Astrocyte (in vitro differentiated cells and primary cell): ENCODE results near the gene SELE. TPM values are rescaled to one million over a fixed set of nuclear protein-coding genes. Genes with fewer than 3 reads are reported as not detected.
"Not testable (repeated sequence)": the region's sequence is repeated elsewhere in the genome, so short reads cannot be mapped to it uniquely, and the experiment has no call there.

ENCODE experiments used
- DNase-seq: peaks from one replicate; pipeline ENCODE4 v3.0.0-alpha.2; 2010; ENCODE audit warnings: low read depth
- FAIRE-seq: peaks from 2 replicates; lab custom pipeline; 2011; peaks lifted over from hg19 to GRCh38; lab: Jason Lieb, UNC
- H2AFZ ChIP-seq: 2 replicates; pipeline ENCODE4 v1.6.0; 2012; ENCODE audit warnings: low read depth, low read length, inconsistent platforms
- H3K27ac ChIP-seq: 2 replicates; pipeline ENCODE4 v1.5.1; 2011; ENCODE audit warnings: low read depth, low read length, inconsistent platforms
- H3K27me3 ChIP-seq: 2 replicates; pipeline ENCODE4 v1.6.0; 2011; ENCODE audit warnings: low read length, inconsistent platforms; ENCODE audit not compliant: insufficient read depth
- H3K36me3 ChIP-seq: 2 replicates; pipeline ENCODE4 v1.5.1; 2011; ENCODE audit warnings: low read length, inconsistent platforms; ENCODE audit not compliant: insufficient read depth
- H3K4me1 ChIP-seq: 2 replicates; pipeline ENCODE4 v1.5.1; 2011; ENCODE audit warnings: low read length, inconsistent platforms; ENCODE audit not compliant: insufficient read depth
- H3K4me2 ChIP-seq: 2 replicates; pipeline ENCODE4 v1.6.0; 2012; ENCODE audit warnings: low read length, inconsistent platforms
- H3K4me3 ChIP-seq: 2 replicates; pipeline ENCODE4 v1.5.1; 2011; ENCODE audit warnings: low read depth, mild to moderate bottlenecking, low read length, inconsistent platforms; ENCODE audit not compliant: insufficient read depth
- H3K79me2 ChIP-seq: 2 replicates; pipeline ENCODE4 v1.6.0; 2012; ENCODE audit warnings: mild to moderate bottlenecking, low read length, inconsistent platforms; ENCODE audit not compliant: insufficient read depth
- H3K9ac ChIP-seq: 2 replicates; pipeline ENCODE4 v1.6.0; 2012; ENCODE audit warnings: mild to moderate bottlenecking, low read length, inconsistent platforms
- H3K9me3 ChIP-seq: 2 replicates; pipeline ENCODE4 v1.5.1; 2012; ENCODE audit warnings: low read depth, mild to moderate bottlenecking, low read length, inconsistent platforms; ENCODE audit not compliant: insufficient read depth
- H4K20me1 ChIP-seq: 2 replicates; pipeline ENCODE4 v1.6.0; 2012; ENCODE audit warnings: low read length, inconsistent platforms; ENCODE audit not compliant: insufficient read depth
- H3K27ac Mint-ChIP-seq: one replicate; pipeline ENCODE4 v1.8.0; 2021; ENCODE audit warnings: mild to moderate bottlenecking, mixed read lengths; ENCODE audit not compliant: unreplicated experiment
- H3K27me3 Mint-ChIP-seq: one replicate; pipeline ENCODE4 v1.8.0; 2021; ENCODE audit warnings: low read depth, mixed read lengths; ENCODE audit not compliant: unreplicated experiment
- H3K36me3 Mint-ChIP-seq: one replicate; pipeline ENCODE4 v1.8.0; 2021; ENCODE audit warnings: low read depth, mixed read lengths; ENCODE audit not compliant: unreplicated experiment
- H3K4me1 Mint-ChIP-seq: one replicate; pipeline ENCODE4 v1.8.0; 2021; ENCODE audit warnings: low read depth, mixed read lengths; ENCODE audit not compliant: unreplicated experiment
- H3K4me3 Mint-ChIP-seq: one replicate; pipeline ENCODE4 v1.8.0; 2021; ENCODE audit warnings: mild to moderate bottlenecking, moderate library complexity, mixed read lengths; ENCODE audit not compliant: unreplicated experiment
- H3K9me3 Mint-ChIP-seq: one replicate; pipeline ENCODE4 v1.8.0; 2021; ENCODE audit warnings: mild to moderate bottlenecking, mixed read lengths; ENCODE audit not compliant: unreplicated experiment
- CTCF ChIP-seq: IDR thresholded peaks from 2 replicates; pipeline ENCODE4 v1.5.1; 2011; ENCODE audit warnings: low read depth, mild to moderate bottlenecking, inconsistent platforms, low read length, moderate library complexity; ENCODE audit not compliant: insufficient read depth
- EZH2 ChIP-seq: IDR thresholded peaks from 2 replicates; pipeline ENCODE4 v1.6.1; 2012; ENCODE audit warnings: mild to moderate bottlenecking, low read length, inconsistent platforms; ENCODE audit not compliant: insufficient read depth
- total RNA-seq: library from RNA; stranded (reverse); gene quantifications from 2 replicates; pipeline ENCODE4 v1.2.1, GENCODE V29; 2021

The SELE gene
- total RNA-seq, 1 donor from 2014 or later = not detected

GRCh38 chr1:169723763-169724162, 10.1 kb downstream of the SELE start:
- Mint-ChIP-seq H3K36me3 (no peaks in the 10 kb centered on the region), H3K27me3 (peaks cover 2% of the 10 kb centered on the region)
- H2AFZ ChIP-seq = no peak overlapping the region

GRCh38 chr1:169722779-169723178, 11.1 kb downstream of the SELE start:
- FAIRE-seq (no peak), DNase-seq (no peak)
- Mint-ChIP-seq H3K4me1 (no peaks in the 10 kb centered on the region), H3K27ac (no peak overlapping the region), H3K9me3 (peaks cover 2% of the 10 kb centered on the region), H3K27me3 (peaks cover 2% of the 10 kb centered on the region), H3K36me3 (no peaks in the 10 kb centered on the region), H3K4me3 (no peak overlapping the region)
- H3K9ac ChIP-seq = no peak overlapping the region
- peaks cover 4% of the 10 kb centered on the region for H3K27me3 ChIP-seq
- no peaks in the 10 kb centered on the region for H3K79me2 ChIP-seq
- H3K4me3 ChIP-seq = no peak overlapping the region
- H3K9me3 ChIP-seq = no peaks in the 10 kb centered on the region
- H3K27ac ChIP-seq = no peak overlapping the region
- no peaks in the 10 kb centered on the region for H3K4me1 ChIP-seq
- no peak overlapping the region for H3K4me2 ChIP-seq
- H2AFZ ChIP-seq = no peak overlapping the region
- no peaks in the 10 kb centered on the region for H4K20me1 ChIP-seq
- H3K36me3 ChIP-seq = no peaks in the 10 kb centered on the region
- no peak for TF ChIP-seq CTCF
- TF ChIP-seq EZH2 = no peak

More at GRCh38 chr1:169723763-169724162, 10.1 kb downstream of the SELE start:
- Histone ChIP-seq H3K36me3 (no peaks in the 10 kb centered on the region), H3K27me3 (peaks cover 4% of the 10 kb centered on the region), H3K27ac (no peak overlapping the region), H3K9ac (no peak overlapping the region), H3K4me1 (no peaks in the 10 kb centered on the region), H3K79me2 (no peaks in the 10 kb centered on the region), H3K4me2 (no peak overlapping the region), H4K20me1 (no peaks in the 10 kb centered on the region), H3K4me3 (no peak overlapping the region), H3K9me3 (no peaks in the 10 kb centered on the region)
- no peak for FAIRE-seq
- TF ChIP-seq CTCF = no peak
- no peak for TF ChIP-seq EZH2
- no peak for DNase-seq
- no peaks in the 10 kb centered on the region for H3K4me1 Mint-ChIP-seq
- H3K9me3 Mint-ChIP-seq = no peaks in the 10 kb centered on the region
- no peak overlapping the region for H3K4me3 Mint-ChIP-seq
- no peak overlapping the region for H3K27ac Mint-ChIP-seq

GRCh38 chr1:169715100-169715499, 18.8 kb downstream of the SELE start:
- H3K27ac Mint-ChIP-seq, H3K4me1 ChIP-seq, H3K9ac ChIP-seq, H3K4me1 Mint-ChIP-seq, H3K79me2 ChIP-seq, H3K27me3 ChIP-seq, H3K27me3 Mint-ChIP-seq, H3K27ac ChIP-seq, DNase-seq, H3K9me3 ChIP-seq, H3K36me3 ChIP-seq, H2AFZ ChIP-seq, H3K36me3 Mint-ChIP-seq, H3K4me2 ChIP-seq, H3K4me3 Mint-ChIP-seq, FAIRE-seq, H3K4me3 ChIP-seq, H4K20me1 ChIP-seq: not testable (repeated sequence)
- H3K9me3 Mint-ChIP-seq = peaks cover 11% of the 10 kb centered on the region

GRCh38 chr1:169713090-169713489, 20.8 kb downstream of the SELE start:
- not testable (repeated sequence) for H3K27me3 Mint-ChIP-seq, H3K79me2 ChIP-seq, H3K27ac ChIP-seq, H3K4me1 Mint-ChIP-seq, H3K4me1 ChIP-seq, H3K9ac ChIP-seq, H3K36me3 ChIP-seq, H3K27ac Mint-ChIP-seq, H4K20me1 ChIP-seq, H3K4me2 ChIP-seq, H3K4me3 ChIP-seq, DNase-seq, H3K9me3 Mint-ChIP-seq, H2AFZ ChIP-seq, FAIRE-seq, H3K27me3 ChIP-seq, H3K36me3 Mint-ChIP-seq, H3K9me3 ChIP-seq, H3K4me3 Mint-ChIP-seq
